Activated CD4-positive, alpha-beta T cell treated with anti-CD3 and anti-CD28 coated beads, Interleukin-2, amount 50 U/mL, for 4 hours (primary cell): ENCODE data around the gene IRF2.
"Not testable (repeated sequence)": the region's sequence is repeated elsewhere in the genome, so short reads cannot be mapped to it uniquely, and the experiment has no call there.

Experiments used
- DNase-seq, 2 experiments: peaks; one replicate each; pipeline ENCODE4 v3.0.0-alpha.2; 2020

IRF2 gene

GRCh38 chr4:184361443-184361842 is 112.9 kb downstream of the IRF2 start:
- no peak for DNase-seq

DNA sequence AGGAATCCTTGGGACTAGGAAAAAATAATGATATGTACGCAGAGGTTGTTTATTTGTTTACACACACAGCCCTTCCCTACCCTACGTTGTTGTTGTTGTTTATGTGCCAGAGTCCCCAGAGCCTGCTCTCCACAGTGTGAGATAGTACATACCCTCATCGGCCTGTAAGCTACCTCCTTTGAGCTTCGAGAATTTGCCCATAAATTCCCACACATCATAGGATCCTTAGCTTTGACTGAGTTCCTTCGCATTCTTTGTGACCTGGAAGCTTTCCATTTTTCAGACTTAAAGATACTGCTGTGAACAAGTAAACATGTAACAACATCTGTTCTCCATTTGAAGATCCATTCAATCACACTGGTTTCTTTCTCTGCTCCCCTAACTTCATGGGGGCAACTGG is 114.5 kb downstream of the IRF2 start:
- DNase-seq: no peak

DNA sequence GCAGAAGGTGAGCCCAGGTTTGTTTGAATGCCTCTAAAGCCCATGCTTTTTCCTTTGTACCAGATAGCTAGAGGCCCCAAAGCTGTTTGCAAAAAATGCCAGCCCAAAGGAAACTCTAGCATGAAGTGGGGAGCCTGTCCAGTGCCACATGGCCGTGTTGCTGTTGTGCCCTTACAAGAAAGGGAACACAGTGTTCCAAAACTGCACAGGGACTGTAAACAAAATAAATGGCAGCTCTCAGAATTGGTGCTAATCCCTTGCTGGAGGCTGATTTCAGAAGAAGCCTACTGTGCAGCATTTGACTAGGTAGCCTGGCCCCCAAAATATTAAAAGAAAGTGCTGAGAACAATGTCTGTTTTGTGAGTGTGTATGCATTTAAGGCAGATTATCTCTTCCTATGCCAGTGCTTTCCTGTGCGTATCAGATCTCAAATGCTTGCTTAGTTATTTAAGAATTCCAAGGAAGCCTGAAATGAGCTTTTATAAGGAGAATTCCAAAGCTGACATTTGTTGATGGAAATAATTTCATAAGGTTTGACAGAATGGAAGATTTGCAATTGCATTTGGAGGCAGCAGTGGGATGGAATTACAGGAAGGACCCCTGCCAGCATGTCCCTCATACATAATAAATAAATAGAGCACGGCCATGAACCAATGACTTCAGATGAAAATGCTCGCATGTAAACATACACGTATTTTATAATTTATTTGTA is 115.7 kb downstream of the IRF2 start:
- DNase-seq: no peak

DNA sequence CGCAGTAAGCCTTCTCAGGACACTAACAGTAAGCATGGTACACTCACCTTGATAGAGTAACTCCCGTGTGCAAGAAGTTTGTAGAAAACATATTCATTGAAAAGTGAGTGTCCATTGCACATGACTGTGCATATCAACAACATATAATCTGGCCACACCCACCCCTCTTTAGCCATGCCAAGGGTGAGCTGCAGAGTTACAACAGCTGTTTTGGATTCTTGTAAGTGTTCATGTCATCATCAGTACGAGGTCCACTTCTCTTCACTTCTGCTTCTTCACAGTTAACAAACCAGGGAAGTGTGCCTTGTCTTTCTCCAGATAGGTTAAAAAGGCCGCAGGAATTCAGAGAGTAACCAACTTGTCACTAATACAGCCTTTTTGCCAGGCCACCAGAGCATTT is 116.6 kb downstream of the IRF2 start:
- no peak for DNase-seq

GRCh38 chr4:184357165-184357564 is 117.2 kb downstream of the IRF2 start:
- DNase-seq: no peak

GRCh38 chr4:184356366-184356765 is 118.0 kb downstream of the IRF2 start:
- DNase-seq: no peak

GRCh38 chr4:184355857-184356256 is 118.5 kb downstream of the IRF2 start:
- no peak for DNase-seq

DNA sequence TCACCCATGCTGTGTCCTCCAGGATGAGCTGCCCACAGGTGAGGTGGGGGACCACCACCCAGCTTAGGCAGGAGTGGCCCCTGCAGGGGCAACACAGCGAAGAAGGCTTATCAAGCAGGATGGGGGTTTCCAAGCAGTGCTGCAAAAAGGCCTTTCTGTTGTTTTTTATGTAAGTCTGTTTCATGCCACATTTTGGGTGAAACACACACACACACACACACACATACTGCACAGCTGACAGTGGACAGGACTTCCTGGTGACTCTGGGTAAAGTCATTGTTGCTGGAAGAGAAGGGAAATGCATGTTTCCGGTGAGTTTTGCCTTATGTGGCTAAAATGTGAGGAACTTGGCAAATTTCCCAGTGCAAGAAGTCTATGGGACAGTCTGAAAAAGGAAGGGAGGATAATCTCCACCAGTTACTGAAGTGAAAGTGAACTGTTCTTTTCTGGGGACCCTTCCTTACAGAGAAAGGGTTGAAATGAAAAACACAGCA is 119.2 kb downstream of the IRF2 start:
- no peak for DNase-seq

DNA sequence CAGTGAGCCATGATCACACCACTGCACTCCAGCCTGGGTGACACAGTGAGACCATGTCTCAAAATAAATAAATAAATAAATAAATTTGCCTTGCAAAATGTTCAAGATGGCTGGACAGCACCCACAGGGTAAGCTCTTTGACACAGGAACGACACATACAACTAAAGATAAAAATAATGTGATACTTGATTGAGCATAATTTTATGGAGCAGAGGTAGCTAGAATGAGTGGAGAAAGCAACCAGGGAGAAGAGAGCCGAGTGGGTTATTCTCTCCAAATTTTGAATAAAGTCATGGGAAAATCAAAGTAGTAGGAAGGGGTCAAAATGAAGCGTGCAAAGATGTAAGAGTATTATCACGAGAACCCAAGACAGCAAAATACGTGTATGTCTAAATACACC is 121.5 kb downstream of the IRF2 start:
- no peak for DNase-seq

DNA sequence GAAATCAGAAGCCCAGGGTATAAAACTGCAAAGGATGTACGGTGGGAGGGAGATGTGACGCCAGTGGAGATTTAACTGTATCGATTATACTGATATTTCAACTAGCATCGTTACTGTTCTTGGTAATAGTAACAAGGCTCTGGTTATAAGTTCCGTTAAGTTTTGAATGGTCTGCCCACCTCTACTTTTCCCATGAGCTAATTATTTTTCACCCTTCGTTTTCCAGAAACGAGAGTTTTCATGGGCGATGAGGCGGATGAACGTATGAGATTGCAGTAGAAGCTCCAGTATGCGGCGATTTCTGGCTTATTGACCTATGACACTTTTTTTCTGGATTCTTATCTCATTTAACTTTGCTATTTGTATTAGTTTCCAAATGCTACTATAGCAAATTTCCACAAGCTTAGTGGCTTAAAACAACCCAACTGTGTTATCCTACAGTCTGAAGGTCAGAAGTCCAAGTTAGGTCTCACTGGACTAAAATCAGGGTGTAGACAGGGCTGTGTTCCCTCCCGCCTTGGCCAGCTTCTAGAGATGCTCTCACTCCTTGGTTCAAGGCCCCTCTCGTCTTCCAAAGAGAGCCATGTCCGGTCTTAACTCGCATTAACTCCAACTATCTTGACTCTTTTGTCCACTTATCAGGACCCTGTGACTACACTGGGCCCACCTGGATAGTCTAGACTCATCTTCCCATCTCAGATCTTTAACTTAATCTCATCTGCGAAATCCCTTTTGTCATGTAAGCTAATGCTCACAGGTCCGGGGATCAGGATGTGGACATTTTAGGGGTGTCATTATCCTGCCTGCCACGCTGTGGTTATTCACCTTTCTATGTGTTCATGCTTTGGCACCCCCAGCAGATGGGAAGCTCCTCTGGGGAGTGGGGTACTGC is 122.5 kb downstream of the IRF2 start:
- DNase-seq: no peak

GRCh38 chr4:184350964-184351363 is 123.4 kb downstream of the IRF2 start:
- DNase-seq: no peak

- no peak for DNase-seq
These were observed 124.0 kb downstream of the IRF2 start for GRCh38 chr4:184350213-184350817.

GRCh38 chr4:184349283-184350039 is 124.9 kb downstream of the IRF2 start:
- DNase-seq: no peak

DNA sequence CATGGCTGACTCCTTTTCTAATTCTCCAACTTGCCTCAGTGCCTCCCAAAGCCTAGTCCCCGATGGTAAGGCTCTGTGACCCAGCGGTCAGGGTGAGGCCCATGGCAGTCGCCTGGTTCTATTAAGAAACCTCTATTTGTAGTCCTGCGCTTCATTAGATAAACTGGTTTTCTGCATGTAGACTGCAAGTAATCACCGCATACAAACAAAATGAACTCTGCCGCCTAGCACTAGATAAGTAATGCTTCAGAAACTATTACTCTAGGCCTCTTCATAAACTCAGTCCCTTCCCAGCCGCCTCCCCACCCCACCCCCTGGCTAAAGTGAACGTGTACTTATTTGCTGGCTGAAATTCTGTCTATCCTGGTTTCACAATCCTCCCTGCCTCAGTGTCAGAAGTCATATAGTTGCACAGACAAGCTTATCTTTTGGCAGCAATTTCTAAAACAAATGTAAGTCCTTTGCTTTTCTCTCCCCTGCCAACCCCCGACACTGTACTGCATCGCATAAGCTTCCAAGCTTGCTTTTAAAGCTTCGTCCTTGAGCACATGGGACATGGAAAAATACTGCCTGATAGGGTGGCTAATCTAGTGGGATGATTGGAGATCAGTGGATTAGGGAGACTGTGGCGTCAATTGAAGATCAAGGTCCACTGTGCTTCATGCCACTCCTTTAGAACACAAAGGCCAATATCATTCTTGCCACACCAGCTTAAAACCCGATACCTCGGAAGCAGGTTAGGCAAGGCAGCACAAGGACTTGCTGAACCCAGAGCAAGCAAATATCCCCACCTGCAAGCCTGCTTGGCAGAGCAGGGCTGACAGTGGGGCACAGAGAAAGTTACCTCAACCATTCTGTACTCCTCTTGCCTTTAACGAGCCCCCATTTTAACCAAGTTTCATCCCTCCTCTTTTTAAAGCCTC is 125.8 kb downstream of the IRF2 start:
- DNase-seq: no peak

- no peak for DNase-seq
These were observed 126.8 kb downstream of the IRF2 start for GRCh38 chr4:184347251-184348239.

GRCh38 chr4:184346682-184347081 is 127.7 kb downstream of the IRF2 start:
- DNase-seq: no peak

DNA sequence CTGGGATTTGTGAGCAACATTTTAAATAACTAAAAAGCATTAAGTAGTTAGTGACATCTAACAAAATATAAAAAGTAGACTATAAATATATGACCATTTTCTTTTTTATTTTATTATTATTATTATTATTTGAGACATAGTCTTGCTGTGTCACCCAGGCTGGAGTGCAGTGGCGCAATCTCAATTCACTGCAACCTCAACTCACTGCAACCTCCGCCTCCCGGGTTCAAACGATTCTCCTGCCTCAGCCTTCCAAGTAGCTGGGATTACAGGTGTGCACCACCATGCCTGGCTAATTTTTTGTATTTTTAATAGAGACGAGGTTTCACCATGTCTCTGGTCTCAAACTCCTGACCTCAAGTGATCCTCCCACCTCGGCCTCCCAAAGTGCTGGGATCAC is 128.1 kb downstream of the IRF2 start:
- not testable (repeated sequence) for DNase-seq

DNA sequence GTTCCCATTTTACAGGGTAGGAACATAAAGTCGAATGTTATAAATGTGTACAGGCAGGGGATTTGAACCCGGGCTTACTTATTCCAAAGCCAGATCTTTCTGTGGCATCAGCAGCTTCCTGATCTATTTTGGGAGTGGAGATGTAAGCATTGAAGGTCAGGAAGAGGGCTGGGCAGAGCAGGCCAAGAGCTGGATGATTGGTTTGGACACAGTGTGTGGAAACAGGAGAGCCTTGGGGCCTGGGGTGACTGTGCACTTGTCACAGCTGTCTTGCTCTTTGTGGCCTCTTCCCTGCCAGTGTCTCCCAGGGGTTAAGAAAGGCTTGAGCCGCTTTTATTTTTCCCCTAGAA is 128.8 kb downstream of the IRF2 start:
- DNase-seq: no peak

DNA sequence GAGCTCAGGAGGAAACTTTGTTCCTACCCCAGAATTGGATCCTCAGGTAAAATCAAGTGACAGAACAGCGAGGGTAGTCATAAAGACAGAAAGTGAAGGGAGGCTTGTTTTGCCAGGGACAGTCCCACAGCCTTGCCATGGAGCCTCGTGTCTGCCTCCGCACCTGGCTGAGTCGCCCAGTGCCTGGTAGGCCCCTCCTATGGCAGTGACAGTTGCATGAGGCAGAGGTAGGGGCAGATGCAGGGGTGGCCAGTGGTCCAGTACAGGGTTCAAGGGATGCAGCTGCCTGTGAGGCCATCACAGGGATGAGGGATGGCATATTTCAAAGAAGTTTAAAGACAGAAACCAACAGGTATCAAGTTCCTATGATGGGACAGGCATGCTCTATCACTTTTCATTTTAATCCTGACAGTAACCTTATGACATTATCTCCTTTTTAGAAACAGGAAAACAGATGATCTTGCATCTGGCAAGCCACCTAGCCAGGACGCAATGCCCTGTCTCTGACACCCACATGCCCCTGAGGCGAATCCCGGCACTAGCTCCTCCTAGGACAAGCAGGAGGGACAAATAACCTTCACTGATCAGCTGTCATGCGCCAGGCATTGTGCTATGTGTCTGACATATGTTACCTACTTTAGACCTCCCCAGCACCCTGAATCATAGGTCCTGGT is 129.3 kb downstream of the IRF2 start:
- no peak for DNase-seq

DNA sequence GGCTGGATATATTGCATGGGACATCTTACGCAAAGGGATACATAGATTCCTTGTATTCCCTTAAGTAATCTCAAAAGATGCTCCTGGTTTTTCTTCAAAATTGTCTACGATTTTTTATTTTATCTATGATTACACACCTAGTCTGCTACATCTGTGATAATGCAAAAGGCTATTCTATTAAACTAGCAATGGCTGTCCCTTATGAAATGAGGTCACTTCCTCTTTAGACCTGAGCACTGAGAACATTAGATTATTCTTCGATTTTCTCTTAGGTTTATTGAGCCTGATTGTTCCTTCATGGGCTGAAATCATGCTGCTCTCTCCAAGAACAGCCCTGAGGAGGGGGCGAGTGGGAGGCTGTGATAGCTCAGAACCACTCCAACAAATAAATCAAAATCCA is 129.9 kb downstream of the IRF2 start:
- DNase-seq: no peak
